Measurements from ENCODE around the gene STON2.

Gene STON2

DNA sequence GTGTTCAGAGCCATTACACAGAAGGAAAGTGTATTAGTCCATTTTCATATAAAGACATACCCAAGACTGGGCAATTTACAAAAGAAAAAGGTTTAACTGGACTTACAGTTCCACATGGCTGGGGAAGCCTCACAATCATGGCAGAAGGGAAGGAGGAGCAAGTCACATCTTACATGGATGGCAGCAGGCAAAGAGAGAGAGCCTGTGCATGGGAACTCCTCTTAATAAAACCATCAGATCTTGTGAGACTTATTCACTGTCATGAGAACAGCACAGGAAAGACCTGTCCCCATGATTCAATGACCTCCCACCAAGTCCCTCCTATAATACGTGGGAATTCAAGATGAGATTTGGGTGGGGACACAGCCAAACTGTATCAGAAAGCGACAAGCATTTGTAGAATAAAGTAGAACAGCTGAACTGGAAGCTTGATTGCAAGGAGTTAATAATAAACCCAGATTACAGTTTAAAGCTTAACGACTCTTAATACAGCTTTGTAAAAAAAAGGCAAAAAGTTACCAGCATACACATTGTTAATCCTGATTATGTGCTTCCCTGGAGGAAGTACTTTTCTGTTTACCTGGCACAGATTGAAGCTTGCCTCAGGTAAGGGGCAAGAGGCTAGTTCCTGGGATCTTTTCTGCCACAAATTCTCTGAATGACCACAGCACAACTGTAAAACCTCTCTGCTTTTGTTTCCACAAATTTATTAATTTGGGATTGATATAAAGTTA is 18.1 kb upstream of the STON2 start:
- no peak for DNase-seq

DNA sequence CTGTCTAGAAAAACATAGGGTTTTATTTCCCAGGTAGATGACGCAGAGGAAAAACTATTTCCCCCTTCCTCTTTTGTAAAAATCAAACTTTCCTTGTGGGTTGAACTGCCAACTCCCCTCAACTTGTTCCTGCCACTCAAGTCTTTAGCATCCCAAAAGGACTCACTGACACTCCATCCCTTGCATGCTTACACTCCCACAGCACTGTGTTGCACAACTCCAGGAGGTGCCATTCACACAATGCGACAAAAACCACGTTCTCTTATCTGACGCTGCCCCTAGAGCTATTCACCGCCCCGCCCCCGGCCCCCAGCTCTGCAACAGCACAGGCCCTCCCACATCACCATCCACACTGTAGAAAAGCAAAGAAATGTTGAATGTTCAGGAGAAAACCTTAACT is 16.9 kb upstream of the STON2 start:
- DNase-seq, result no peak

GRCh38 chr14:81416194-81416952 is 16.2 kb upstream of the STON2 start:
- no peak for DNase-seq

DNA sequence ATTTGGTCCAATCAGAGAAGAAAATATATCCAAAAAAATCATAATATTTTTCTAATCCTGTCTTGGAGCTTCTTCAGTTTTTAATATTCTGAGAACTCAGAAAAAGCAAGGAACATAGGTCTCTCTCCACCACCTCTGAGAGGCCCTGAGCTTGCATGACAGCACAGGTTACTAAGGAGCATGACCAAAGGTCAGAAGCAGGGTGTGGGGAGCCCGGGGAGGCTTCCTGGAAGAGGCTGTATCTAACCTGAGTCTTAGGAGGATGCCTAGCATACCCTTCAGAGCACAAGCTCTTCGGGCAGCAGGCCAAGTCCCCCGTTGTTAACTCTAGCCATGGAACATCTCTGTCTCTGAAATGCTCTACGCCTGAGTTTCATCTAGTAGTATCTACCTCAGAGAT is 15.7 kb upstream of the STON2 start:
- no peak for DNase-seq

DNA sequence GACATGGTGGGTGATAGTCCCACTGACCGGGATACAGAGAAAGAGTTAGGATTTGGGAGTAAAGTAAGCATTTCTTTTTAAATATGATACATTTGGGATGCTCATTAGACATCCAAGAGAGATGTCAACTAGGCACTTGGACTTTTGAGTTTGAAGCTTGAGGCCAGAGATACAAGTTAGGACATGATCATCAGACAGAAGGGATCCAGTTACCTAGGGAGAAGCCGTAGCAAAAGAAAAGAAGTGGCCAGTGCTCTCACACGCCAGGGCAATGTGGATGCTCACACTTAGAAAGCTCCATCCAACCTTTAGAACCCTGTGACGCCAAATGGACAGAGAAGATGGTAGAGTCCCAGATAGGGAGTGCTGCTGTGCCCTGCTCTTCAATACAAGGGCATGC is 14.0 kb upstream of the STON2 start:
- DNase-seq, result no peak

DNA sequence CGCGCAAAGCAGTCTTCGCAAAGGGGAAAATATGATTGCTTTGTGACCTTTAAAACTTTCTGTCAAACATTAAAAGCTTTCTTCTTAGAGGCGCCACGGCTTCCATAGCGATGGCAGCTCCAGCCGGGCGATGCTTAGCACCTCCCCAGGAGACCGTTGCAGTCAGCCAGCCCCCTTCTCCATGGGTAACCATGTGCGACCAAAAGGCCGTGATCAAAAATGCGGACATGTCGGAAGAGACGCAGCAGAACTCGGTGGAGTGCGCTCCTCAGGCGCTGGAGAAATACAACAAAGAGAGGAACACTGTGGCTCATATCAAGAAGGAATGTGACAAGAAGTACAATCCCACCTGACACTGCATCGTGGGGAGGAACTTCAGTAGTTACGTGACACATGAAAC is 12.7 kb upstream of the STON2 start:
- DNase-seq, result no peak

- DNase-seq, result no peak
Measured at GRCh38 chr14:81408595-81408994, 8.5 kb upstream of the STON2 start.

GRCh38 chr14:81406863-81407262 is 6.7 kb upstream of the STON2 start:
- peak; percentile 8 for DNase-seq

DNA sequence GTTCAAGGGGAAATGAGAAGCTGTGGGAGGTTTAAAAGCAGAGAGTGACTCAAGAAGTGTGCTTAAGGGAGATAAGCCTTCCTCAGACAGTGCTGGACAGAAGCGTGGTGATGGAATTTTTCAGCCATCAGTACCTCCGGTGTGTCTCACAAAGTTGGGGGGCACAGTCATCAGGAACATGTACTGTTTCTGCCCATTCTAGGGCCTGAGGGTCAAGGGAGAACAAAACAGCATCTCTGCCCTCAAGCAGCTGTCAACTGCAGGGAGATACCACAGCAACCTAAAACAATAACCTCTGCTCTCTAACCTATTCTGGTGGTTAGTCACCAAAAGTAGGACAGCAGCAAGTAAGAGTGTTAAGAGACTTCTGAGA is 2.0 kb upstream of the STON2 start:
- DNase-seq, result no peak

DNA sequence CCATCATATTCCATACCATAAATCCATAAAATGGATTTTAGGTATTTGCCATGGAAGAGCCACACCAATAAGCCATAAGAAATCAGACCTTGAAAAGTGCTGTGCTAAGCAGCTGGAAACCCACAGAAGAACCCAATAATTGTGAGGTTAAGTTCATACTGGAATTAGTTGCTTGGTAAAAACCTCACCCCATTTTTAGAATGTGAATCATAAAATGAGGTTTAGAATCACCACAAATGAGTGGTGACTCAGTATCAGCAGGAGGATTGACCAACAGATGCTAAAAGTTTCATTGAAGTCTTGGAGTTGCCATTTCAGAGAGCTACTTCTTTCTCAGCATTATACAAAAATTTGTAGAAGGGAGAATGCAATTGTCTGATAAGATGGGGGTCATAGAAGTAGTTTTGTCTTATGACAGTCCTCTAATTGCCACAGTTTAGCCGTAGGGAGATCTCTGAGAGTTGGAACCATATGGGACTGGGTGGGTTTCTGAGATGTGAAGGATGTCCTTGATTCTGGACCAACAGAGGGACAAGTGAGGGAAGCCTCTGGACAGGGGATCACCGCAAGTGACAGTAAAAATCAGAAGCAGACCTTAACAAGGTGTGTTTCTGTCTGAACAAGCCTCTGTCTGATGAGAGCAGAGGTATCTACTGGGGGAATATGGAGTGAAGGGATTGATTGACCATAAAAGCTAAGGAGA is 1.4 kb upstream of the STON2 start:
- no peak for DNase-seq

GRCh38 chr14:81400852-81401251 is 728 bp upstream of the STON2 start:
- DNase-seq, result no peak

DNA sequence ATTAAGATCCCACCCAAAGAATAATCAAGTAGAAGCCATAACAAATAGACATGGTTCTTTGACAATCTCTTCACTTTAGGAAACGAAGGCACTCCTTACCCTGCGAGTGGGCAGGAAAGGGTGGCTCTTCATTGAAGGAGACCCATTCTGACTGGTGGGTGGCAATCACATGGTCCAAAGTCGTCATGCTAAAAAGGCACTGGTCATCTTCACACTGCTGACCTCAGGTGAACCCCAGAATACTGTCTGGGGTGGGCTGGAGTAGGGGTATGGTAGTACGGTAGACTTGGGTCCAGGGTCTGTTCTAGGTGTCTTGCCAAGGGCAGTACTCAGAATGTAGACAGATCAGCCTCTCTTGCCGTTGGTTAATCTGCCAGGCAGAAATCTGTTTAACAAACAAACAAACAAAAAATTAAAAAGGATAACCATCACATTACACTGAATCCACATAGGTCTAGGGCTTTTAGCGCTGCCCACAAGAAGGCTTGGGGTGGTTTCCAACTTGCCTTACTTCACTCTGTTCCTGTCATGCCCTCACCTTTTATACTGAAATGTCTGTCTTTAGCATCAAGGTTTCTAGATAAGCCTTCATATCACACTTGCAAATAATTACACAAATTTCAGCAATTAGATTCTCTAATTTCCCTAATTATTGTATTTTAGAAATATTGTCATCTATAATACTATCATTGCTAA is 1.8 kb downstream of the STON2 start:
- no peak for DNase-seq

DNA sequence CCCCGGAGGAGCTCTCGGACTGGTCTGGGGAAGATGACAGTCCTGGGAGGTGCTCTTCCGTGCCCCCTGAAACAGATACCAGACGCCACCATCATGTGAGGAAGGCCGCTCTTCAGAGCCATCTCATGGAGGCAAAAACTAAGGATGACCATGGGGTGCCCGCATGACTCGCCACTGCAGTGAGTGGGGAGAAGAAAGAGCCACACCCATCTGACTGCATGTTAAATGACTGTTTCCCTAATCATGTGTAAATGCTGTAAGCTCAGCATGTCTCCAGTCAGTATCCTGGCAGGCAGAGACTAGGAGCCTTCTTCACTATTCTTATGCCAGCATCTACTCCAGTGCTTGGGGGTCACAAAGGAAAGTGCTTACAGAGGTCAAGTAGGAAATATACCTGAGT is 4.0 kb downstream of the STON2 start:
- no peak for DNase-seq

DNA sequence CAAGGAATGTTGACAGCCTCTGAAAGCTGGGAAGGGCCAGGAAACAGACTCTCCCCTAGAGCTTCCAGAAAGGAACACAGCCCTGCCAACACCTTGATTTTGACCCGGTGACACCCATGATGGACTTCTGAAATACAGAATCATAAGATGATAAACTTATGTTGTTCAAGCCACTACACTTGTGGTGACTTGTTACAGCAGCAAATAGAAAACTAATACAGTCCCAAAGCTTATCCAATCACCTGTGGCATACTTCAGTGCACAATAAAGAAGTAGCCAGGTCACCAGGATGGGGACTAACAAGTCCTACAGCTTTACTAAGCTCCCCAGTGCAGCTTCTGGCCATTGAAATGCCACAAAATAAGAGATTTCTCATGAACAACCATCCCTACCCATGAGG is 5.4 kb downstream of the STON2 start:
- no peak for DNase-seq

GRCh38 chr14:81392976-81393643 is 7.0 kb downstream of the STON2 start:
- DNase-seq, result no peak

GRCh38 chr14:81392052-81392451 is 8.1 kb downstream of the STON2 start:
- no peak for DNase-seq

GRCh38 chr14:81390696-81391095 is 9.4 kb downstream of the STON2 start:
- DNase-seq, result no peak

GRCh38 chr14:81388336-81388735 is 11.8 kb downstream of the STON2 start:
- no peak for DNase-seq

GRCh38 chr14:81386290-81386745 is 13.8 kb downstream of the STON2 start:
- DNase-seq, result no peak

GRCh38 chr14:81385886-81386285 is 14.2 kb downstream of the STON2 start:
- DNase-seq, result no peak

GRCh38 chr14:81385419-81385818 is 14.7 kb downstream of the STON2 start:
- no peak for DNase-seq

GRCh38 chr14:81384900-81385299 is 15.2 kb downstream of the STON2 start:
- DNase-seq, result no peak

All from SHP77 treated with DMSO at 0.1 percent for 48 hours (cell line).